HG02763 (cell line): ENCODE results near the gene GABBR2.
"Not testable (repeated sequence)": the region's sequence is repeated elsewhere in the genome, so short reads cannot be mapped to it uniquely, and the experiment has no call there.

Source experiments
- ATAC-seq: cut with Tn5 transposase; IDR thresholded peaks from one replicate; pipeline ENCODE4 v1.9.1; 2021; ENCODE audit warnings: mild to moderate bottlenecking, moderate library complexity; ENCODE audit not compliant: unreplicated experiment

GABBR2 gene

DNA sequence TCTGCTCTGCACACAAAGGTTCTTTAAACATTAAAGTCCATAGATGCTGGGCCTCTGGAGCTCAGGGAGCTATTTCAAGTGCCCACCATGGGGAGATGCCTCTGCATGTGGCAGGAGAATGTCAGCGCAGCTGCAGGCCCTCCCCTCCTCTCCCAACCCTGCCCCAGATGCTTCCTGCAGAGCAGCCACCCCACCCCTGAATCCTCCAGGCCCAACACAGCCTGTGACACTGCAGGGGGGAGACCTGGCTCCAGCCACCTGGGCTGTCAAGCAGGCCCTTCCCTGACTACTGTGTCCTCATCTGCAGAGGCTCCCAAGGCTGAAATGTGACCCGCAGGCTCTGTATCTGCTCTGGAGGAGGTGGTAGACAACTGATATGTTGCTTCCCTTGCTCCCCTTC, 213.9 kb downstream of the GABBR2 start:
- no peak for ATAC-seq

DNA sequence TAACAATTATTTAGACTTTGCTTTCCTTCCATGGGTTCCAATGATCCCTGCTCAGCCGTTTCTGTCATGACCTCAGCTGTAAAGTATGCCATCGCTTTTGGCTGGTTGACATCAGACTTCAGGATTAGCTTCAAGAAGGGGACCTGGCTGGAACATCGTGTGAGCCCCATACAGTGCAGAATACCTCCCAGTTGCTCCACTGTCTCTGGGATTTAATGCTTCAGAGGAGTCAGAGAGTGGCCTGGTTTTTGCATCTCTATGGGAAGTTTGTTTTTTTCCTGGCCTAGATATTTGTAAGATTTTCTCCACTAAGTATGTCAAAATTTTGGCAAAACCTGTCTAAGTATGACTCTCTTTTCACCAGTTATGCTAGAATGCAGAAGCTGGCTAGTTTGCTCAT, 216.9 kb downstream of the GABBR2 start:
- ATAC-seq = no peak

DNA sequence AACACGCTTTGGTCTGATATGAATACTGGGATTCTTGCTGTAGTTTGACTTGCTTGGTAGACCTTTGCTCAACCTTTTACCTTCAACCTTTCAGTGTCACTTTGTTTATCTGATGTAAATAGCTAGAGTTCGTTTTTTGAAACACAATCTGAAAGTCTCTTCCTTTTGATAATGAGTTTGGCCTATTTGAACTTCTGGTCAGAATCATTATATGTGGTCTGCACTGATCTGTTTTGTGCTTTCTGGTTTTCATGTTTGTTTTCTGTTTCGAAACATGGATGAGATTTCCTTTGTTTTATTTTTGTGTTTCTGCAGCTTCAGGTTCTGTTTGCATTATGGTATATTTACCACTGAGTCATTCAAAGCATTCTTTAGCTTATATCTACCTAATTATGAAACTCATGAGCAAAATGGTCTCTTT, 217.5 kb downstream of the GABBR2 start:
- no peak for ATAC-seq

DNA sequence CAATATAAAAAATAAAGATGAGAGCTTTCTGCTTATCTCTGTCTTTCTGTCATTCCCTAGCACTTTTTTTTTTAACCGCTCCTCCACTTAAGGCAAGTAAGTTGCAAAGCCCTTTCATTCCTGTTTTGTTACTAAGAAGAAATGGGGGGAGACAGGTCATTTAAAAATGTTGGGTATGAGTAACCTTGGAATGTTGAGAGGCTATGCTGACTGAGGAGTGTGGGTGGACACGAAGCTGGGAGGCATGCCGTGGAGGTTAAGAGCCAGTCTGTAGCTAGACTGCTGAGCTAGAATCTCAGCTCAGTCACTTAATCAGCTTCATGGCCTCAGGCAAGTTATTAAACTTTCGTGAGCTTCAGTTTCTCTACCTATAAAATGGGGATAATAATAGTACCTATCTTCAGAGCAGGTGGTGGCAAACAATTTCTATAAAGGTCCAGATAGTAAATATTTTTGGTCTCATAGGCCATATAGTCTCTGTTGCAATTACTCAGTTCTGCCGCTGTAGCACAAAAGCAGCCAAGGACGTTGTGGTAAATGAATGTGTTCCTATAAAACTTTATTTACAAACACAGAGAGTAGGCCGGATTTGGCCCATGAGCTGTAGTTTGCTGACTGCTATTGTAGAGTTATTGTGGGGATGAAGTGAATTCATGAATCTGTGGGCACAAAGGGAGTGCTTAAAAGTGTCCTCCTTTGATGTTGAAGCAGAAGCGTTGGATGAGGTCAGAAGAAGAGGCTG, 220.0 kb downstream of the GABBR2 start:
- no peak for ATAC-seq

DNA sequence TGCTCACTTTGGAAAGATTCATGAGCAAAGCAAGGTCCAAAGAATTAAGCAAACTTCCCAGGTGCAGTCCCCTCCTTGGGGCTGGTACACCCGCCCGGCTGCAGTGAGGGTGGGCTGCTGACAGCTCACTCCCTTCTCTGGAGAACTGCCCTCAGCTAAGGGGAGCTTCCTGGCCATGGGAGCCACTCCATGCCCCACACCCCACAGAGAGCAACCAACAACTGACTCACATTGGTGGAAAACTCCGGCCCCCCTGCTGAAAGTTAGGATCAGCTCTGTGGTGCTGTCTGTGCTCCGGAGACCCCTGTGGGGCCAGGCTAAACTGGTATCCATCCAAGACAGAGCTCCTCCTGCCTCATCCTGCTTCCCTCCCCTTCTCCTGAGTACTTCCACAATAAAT, 223.0 kb downstream of the GABBR2 start:
- ATAC-seq = no peak

DNA sequence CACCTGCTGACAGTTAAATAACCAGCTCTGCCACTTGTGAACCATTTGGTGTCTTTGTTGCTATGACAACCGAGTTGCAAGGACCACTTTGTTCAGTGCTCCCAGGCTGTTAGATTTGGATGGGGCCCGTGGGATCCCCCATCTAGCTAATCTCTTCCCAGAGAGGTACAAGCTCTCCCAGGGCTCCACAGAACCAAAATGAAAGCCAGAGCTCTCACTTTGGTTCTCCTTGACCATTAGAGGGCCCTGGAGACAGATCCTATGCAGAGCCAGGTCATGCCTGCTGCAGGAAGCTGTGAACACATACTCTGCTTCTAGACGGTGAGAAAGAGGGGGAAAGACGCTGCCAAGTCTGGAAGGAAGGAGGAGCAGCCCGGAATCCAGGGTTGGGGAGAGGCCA, 224.6 kb downstream of the GABBR2 start:
- ATAC-seq = no peak

DNA sequence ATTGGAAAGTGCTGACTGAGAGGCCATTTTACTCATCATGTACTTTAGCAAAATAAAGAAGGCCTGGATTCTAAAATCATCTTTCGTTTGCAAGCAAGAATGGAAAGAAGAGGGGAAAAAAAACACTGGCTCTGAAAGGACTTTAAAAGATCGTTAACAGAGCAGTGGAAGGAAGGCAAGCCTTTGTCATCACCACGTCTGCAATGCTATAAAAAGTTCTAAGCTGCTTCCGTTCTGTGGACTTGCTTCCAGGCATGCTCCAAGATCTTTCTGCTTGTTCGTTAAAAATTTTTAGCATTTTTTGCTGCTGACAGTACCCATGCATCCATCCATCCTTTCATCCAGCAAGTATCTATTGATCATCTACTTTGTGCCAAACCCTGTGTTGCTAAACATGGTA, 226.5 kb downstream of the GABBR2 start:
- no peak for ATAC-seq

DNA sequence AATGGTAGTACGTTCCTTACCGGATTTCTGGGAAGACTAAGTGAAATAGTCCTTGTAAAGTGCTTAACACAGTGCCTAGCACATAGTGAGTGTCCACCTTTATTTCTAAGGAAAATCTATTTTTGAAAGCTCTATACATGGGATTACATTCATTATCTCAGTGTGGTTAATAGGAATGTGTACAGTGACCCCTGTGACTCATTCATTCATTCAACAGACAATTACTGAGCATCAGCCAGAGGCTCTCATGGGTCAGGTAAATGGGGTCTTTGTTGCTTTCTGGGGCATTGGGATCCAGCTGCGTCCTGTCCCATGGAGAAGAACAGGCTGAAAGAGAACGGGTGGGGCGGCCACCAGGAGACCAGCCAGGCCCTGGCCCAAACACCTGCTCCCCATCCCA, 227.1 kb downstream of the GABBR2 start:
- ATAC-seq = no peak

DNA sequence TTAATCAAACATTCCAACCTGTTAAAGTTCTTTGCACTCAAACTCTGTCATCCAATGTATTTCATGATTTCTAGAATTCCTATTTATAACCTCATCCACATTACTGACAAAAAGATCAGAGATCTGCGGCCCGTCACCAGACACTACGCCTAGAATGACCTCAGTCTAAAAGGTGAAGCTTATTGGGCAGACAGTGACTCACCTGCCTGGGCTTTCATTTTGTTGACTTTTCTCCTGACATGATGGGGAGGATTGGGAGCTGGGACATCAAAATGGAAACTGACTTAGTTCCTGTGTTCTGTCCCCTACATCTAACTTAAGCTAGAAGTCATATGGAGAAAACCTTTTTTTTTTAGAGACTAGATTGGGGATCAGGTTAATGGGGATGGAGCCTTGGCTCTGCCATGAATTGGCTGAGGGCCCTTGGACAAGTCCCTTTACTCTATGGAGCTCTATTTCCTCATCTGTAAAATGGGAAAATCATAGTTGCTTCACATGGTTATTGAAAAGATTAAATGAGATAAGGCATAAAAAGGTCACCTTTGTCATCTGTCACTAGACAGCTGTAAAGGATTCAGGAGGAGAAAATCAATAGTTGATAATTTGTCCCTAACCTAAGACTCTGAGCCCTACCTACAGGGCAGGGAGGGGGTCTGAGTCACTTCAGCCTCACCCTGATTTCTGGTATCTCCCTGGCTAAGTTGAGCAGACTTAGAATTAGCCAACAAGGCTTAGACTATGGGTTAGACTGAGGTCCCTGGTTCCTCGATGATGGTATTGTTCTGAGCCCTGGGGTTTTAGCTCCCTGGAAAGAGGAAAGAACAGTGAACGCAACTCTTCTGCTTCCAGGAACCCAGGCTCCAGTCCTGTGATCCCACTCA, 228.5 kb downstream of the GABBR2 start:
- ATAC-seq = no peak

DNA sequence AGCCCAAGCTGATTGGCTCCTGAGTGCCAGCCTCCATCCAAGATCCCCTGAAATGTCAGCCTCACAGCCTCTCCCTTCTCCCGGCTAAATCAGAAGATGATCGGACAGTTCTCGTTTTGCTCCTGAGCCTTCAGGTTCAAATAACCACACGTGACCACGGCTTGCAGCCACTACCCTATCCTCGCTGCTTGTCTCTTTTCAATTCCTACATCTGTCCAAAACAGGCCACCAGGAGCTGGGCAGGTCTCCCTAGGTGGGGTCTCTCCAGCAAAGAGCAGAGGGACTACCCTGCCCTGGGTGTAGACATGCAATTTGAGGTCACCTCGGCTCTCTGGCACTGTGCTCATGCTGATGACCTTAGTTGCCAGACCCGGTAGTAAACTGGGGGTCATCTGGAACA, 229.3 kb downstream of the GABBR2 start:
- ATAC-seq = no peak

DNA sequence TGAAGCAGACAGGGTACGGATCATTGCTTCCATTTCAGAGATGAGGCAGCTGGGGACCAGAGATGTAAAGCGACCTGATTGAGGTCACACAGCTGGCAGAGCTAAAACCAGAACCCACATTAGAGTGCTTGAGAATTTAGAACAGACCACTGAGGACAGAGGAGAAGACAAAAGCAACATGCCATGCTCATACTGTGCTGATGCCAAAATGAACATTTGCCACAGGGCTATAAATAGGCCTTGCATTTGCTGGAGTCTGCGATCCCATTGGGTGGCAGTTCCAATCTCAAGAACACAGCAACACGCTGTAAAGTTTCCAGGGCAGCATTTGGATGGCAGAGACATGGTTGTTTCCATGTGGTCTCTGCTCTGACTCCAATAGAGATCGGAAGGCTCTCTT, 230.9 kb downstream of the GABBR2 start:
- ATAC-seq = no peak

DNA sequence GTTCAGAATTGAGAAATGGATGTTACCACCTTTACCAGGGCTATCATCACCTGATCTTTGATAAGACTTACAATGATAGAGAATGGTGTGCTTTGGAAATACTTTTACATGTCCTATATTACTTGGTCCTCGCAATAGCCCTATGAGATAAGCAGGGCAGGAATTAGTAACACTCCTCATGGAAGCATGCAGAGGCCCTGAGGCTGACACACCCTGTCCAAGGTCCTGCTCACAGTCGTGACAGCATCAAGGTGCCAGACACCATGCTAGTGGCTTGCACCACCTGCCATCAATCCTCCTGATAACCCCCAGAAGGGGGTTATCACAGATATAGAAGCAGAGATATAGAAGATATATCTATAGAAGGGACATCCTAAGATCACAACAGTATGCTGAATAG, 236.5 kb downstream of the GABBR2 start:
- no peak for ATAC-seq

DNA sequence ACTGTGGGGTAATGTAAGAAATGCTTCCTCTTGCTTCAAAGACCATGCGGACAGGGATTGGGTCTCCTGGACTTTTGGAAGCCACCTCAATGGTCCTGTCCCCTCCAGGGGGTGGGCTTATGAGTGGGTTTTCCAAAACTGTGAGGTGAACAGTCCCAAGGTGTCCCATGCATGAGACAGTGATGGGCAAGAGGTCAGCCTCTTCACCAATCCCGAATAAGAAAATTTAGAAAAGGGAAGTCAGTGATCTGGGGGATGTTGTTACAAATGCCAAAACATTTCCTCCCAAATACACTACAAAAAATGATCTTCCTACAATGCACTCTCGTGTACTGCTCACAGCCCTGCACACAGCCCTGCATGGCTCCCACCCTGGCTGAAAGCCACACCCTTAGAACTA, 237.6 kb downstream of the GABBR2 start:
- no peak for ATAC-seq

DNA sequence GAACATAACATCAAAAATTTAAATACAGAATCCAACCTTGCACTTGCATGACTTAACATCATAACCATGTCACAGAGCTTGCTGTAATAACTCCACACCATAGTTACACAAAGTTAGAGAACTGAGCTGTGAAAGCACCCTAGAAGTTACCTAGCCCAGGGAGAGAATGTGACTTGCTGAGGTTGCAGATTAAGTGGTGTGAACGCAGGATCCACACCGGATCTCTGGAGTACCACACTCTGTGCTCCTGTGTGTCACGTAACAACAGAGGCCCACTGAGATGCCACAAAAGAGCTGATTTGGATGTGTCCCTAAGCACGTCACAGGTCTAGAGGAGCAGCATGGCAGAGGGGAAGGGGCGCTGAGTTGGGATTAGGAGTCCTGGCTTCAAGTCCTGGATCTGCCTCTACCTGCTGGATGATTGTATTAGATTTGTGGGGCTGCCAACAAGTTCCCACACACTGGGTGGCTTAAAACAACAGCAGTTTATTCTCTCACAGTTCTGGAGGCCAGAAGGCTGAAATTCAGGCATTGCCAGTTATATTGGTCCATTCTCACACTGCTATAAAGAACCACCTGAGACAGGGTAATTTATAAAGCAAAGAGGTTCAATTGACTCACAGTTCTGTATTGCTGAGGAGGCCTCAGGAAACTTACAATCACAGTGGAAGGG, 240.0 kb downstream of the GABBR2 start:
- no peak for ATAC-seq

DNA sequence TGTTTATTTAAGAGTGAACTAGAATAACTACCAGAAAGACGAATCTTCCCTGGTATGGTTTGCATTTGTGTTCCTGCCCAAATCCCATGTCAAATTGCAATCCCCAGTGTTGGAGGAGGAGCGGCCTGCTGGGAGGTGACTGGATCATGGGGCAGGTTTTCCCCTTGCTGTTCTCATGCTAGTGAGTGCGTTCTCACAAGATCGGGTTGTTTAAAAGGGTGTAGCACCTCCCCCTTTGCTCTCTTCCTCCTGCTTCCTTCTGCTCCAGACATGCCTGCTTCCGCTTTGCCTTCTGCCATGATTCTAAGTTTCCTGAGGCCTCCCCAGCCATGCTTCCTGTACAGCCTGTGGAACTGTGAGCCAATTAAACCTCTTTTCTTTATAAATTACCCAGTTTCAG, 242.9 kb downstream of the GABBR2 start:
- ATAC-seq = no peak

DNA sequence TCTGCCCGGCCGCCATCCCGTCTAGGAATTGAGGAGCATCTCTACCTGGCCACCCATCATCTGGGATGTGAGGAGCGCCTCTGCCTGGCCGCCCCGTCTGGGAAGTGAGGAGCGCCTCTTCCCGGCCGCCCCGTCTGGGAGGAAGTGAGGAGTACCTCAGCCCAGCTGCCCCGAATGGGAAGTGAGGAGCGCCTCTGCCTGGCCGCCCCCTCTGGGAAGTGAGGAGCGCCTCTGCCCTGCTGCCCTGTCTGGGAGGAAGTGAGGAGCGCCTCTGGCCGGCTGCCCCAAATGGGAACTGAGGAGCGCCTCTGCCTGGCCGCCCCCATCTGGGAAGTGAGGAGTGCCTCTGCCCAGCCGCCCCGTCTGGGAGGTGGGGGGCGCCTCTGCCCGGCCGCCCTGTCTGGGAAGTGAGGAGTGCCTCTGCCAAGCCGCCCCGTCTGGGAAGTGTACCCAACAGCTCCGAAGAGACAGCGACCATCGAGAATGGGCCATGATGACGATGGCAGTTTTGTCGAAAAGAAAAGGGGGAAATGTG, 244.5 kb downstream of the GABBR2 start:
- not testable (repeated sequence) for ATAC-seq

DNA sequence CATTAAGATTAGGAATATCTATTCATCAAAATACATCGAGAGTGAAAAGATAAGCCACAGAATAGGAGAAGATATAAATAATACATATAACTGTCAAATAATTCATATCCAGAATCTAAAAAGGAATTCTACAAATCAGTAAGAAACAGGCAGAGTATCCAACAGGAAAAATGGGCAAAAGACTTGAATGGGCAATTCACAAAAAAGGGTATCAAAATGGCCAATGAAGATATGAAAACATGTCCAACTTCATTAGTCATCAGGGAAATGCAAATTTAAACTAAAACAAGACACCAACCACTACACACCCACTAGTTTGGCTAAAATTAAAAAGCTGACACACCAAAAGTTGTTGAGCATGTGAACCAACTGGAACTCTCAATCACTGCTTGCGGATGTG, 246.4 kb downstream of the GABBR2 start:
- no peak for ATAC-seq

DNA sequence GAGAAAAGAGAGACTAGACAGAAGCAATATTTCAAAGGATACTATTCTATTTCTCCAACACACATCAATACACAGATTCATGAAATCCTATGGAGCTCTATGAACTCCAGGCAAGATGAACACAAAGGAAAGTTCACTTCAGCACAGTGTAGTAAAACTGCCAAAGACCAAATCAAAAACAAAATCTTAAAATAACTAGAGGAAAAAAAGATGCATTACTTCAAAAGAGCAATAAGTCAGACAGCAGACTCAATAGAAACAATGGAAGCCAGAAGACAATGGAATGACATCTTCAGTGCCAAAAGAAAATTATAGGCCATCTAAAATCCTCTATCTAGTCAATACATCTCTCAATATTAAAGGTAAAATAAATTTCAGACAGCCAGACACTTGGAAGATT, 248.0 kb downstream of the GABBR2 start:
- ATAC-seq = no peak

DNA sequence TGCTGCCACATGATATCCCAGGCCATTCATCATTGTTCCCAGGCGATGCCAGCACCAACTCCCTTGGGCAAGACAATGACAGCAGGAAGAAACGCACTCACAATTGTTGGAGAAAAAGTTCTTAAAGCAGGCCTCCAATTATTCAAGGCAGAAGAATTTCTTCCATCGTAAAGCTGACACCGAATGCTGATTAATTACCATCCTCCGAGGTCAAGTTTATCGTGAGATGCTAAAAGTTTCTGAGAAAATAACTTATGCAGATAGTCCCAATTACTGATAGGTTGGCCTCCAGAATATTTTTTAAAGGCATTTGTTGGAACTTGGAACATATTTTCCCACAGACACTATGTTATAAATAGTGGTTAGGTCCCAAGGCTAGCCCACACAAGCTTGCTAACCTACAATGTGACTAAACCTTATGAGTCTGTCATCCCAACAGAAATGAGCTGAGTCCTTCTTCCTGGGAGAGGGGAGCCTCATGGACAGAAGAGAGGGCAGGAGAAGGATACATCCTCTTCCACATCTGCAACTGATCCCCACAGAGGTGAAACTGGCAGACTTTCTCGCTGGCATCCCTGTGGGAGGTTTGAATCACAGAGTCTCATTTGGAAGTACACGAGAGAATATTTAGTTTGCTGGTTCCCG, 250.9 kb downstream of the GABBR2 start:
- ATAC-seq = no peak

DNA sequence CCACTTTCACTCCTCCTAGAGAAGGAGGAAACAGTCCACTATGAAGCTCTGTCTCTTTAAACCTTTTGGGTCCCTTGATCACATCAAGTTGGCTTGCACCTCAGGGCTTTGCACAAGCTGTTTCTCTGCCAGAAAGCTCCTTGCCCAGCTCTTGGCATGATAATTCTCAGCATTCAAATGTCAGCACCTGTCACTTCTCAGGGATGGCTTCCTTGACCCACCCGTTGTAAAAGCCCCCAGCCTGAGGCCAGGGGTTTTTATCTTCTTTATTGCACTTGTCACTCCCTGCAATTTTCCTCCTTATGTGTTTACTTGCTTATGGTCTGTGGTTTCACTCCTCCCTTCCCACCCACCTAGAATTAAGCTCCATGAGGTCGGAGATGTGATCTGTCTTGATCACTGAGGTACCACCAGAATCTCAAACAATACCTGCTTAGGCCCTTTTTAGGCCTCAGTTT, 252.6 kb downstream of the GABBR2 start:
- no peak for ATAC-seq
